Kidney (tissue), 14 donors: ENCODE measurements around the gene ZNF217. TPM values are rescaled to one million over a fixed set of nuclear protein-coding genes. Genes with fewer than 3 reads are reported as not detected.
"Not testable (repeated sequence)": the region's sequence is repeated elsewhere in the genome, so short reads cannot be mapped to it uniquely, and the experiment has no call there.

Experiments
- DNase-seq, 5 donors: peaks; one replicate each; pipeline ENCODE4 v3.0.0-alpha.2; 2013 to 2020
- FAIRE-seq: peaks from 2 replicates; lab custom pipeline; 2012; peaks lifted over from hg19 to GRCh38; lab: Jason Lieb, UNC
- H3K27ac ChIP-seq, 2 donors: one replicate each; pipeline ENCODE4 v1.7.0; 2013; ENCODE audit warnings: low read depth in 2 of 2, low read length in 2 of 2, inconsistent platforms in 1 of 2
- H3K27me3 ChIP-seq: one replicate; pipeline ENCODE4 v1.7.1; 2013; ENCODE audit warnings: low read length, inconsistent platforms; ENCODE audit not compliant: control insufficient read depth, insufficient read depth
- H3K36me3 ChIP-seq, 3 donors: one replicate each; pipeline versions ENCODE4 v1.7.0 to v1.7.1; 2013; ENCODE audit warnings: low read length in 3 of 3, control low read depth in 1 of 3, inconsistent platforms in 1 of 3; ENCODE audit not compliant: insufficient read depth in 3 of 3, control insufficient read depth in 2 of 3
- H3K4me1 ChIP-seq, 3 donors: one replicate each; pipeline versions ENCODE4 v1.7.0 to v1.7.1; 2013; ENCODE audit warnings: low read length in 3 of 3, inconsistent platforms in 1 of 3, low read depth in 1 of 3; ENCODE audit not compliant: control insufficient read depth in 2 of 3, insufficient read depth in 2 of 3
- H3K4me3 ChIP-seq, 3 donors: one replicate each; pipeline versions ENCODE4 v1.7.0 to v1.8.1; 2013; ENCODE audit warnings: low read length in 3 of 3, control low read depth in 1 of 3, inconsistent platforms in 1 of 3
- H3K9ac ChIP-seq, 3 donors: one replicate each; pipeline versions ENCODE4 v1.7.0 to v1.7.1; 2013; ENCODE audit warnings: low read length in 3 of 3, control low read depth in 1 of 3, inconsistent platforms in 1 of 3
- H3K9me3 ChIP-seq, 3 donors: one replicate each; pipeline versions ENCODE4 v1.7.0 to v1.7.1; 2013; ENCODE audit warnings: low read length in 3 of 3, control low read depth in 1 of 3, inconsistent platforms in 1 of 3; ENCODE audit not compliant: control insufficient read depth in 2 of 3, insufficient read depth in 1 of 3
- CTCF ChIP-seq: IDR thresholded peaks from 3 replicates; pipeline ENCODE4 v1.5.1; 2012; ENCODE audit warnings: mild to moderate bottlenecking, moderate library complexity, borderline replicate concordance; ENCODE audit not compliant: insufficient read depth; ENCODE audit errors: extremely low read depth
- intact Hi-C: fragments of 100-400 bp; cut with DNase I; formaldehyde crosslinking; loops from one replicate; pipeline ENCODE4 v1.11.1; 2022
- polyA plus RNA-seq: library from polyadenylated mRNA; stranded (reverse); fragments of 350-450 nt; fragmentation: Illumina TruSeq; extraction: RNeasy Lipid Tissue Mini Kit (QIAGEN cat#74804); gene quantifications from one replicate; pipeline ENCODE4 v1.2.3, GENCODE V29; 2014; ENCODE audit warnings: low read depth, low replicate concordance; ENCODE audit not compliant: insufficient read depth
- total RNA-seq: library from RNA; stranded (reverse); fragmentation: NEBNext Ultra II Directional; extraction: Animal tissue kit (Norgen Biotek cat#: 25700); gene quantifications from one replicate; pipeline ENCODE4 v1.2.1, GENCODE V29; 2021
- donor health status: control.
- donor health status: control.
- donor health status: control.
- donor health status: control.
- donor health status: control.
- donor health status: DM: yes; HTN: yes; CAD: no.
- donor health status: Normal renal cell carcinoma (clear cell type).

ZNF217 gene
- total and polyA plus RNA-seq, 2 donors from 2014 or later = 5.0 to 60.9 TPM

GRCh38 chr20:53608456-53609452, 15.1 kb upstream of the ZNF217 start:
- DNase-seq (peak in 1 of 5 donors; percentile 58), FAIRE-seq (no peak)
- H3K4me3 ChIP-seq = no peak overlapping the region
- peaks cover 0 to 4% (median 3%) of the 10 kb centered on the region in 3 donors for H3K4me1 ChIP-seq
- no peaks in the 10 kb centered on the region for H3K9me3 ChIP-seq
- intact Hi-C loops = no loop called here
- no peaks in the 10 kb centered on the region for H3K27me3 ChIP-seq
- H3K27ac ChIP-seq = peak overlapping the region in 1 of 2 donors; percentile 34
- no peak overlapping the region for H3K9ac ChIP-seq
- H3K36me3 ChIP-seq = no peaks in the 10 kb centered on the region
- no peak for TF ChIP-seq CTCF

- H3K36me3 ChIP-seq = no peaks in the 10 kb centered on the region
- FAIRE-seq (no peak), DNase-seq (peak in 1 of 5 donors; percentile 38)
- no peak overlapping the region for H3K27ac ChIP-seq
- H3K9ac ChIP-seq = no peak overlapping the region
- no peak overlapping the region for H3K4me3 ChIP-seq
- intact Hi-C loops = no loop called here
- no peaks in the 10 kb centered on the region for H3K9me3 ChIP-seq
- H3K27me3 ChIP-seq = no peaks in the 10 kb centered on the region
- H3K4me1 ChIP-seq = peaks cover 0 to 4% (median 3%) of the 10 kb centered on the region in 3 donors
- no peak for TF ChIP-seq CTCF
Observed at GRCh38 chr20:53608071-53608455, 14.4 kb upstream of the ZNF217 start.

- FAIRE-seq (no peak), DNase-seq (peak in 1 of 5 donors; percentile 23)
- TF ChIP-seq CTCF = no peak
- intact Hi-C loops = no loop called here
- H3K36me3 ChIP-seq = no peaks in the 10 kb centered on the region
- H3K9me3 ChIP-seq = no peaks in the 10 kb centered on the region
- no peak overlapping the region for H3K27ac ChIP-seq
- H3K4me3 ChIP-seq = no peak overlapping the region
- H3K9ac ChIP-seq = no peak overlapping the region
- no peaks in the 10 kb centered on the region for H3K27me3 ChIP-seq
- H3K4me1 ChIP-seq = peaks cover 0 to 4% (median 3%) of the 10 kb centered on the region in 3 donors
Observed at GRCh38 chr20:53606364-53606985, 12.8 kb upstream of the ZNF217 start.

- intact Hi-C loops, H3K9me3 ChIP-seq, H3K9ac ChIP-seq, DNase-seq, H3K27ac ChIP-seq, H3K4me3 ChIP-seq, FAIRE-seq, H3K4me1 ChIP-seq, H3K36me3 ChIP-seq, H3K27me3 ChIP-seq: not testable (repeated sequence)
Observed at GRCh38 chr20:53605401-53605800, 11.8 kb upstream of the ZNF217 start.

- H3K4me1 ChIP-seq, H3K9me3 ChIP-seq, H3K4me3 ChIP-seq, intact Hi-C loops, H3K9ac ChIP-seq, H3K27ac ChIP-seq, H3K27me3 ChIP-seq, H3K36me3 ChIP-seq, DNase-seq, FAIRE-seq: not testable (repeated sequence)
Observed at GRCh38 chr20:53604846-53605245, 11.2 kb upstream of the ZNF217 start.
